ENCODE data around the gene CD163. TPM values are rescaled to one million over a fixed set of nuclear protein-coding genes. Genes with fewer than 3 reads are reported as not detected.
"Not testable (repeated sequence)": the region's sequence is repeated elsewhere in the genome, so short reads cannot be mapped to it uniquely, and the experiment has no call there.

CD163 gene
- total RNA-seq, 1 donor: not detected

- no peak for TF ChIP-seq CTCF (IDR thresholded peaks at IDR 0.05; ENCODE audit: insufficient read depth, low read length)
- DNase-seq (ENCODE audit: low read depth): peak; percentile 46
- peak overlapping the region; percentile 60 for H3K4me3 ChIP-seq (ENCODE audit: low read depth, low read length)
Observed at GRCh38 chr12:7439579-7440505, 63.7 kb downstream of the CD163 start.

- DNase-seq (ENCODE audit: low read depth): not testable (repeated sequence)
Observed at GRCh38 chr12:7438291-7438995, 65.1 kb downstream of the CD163 start.

GRCh38 chr12:7437494-7437893, 66.1 kb downstream of the CD163 start:
- DNase-seq (ENCODE audit: low read depth); H3K4me3 ChIP-seq (ENCODE audit: low read depth, low read length): not testable (repeated sequence)

More at GRCh38 chr12:7438291-7438995, 65.1 kb downstream of the CD163 start:
- not testable (repeated sequence) for H3K4me3 ChIP-seq (ENCODE audit: low read depth, low read length)

GRCh38 chr12:7434670-7435069, 68.9 kb downstream of the CD163 start:
- TF ChIP-seq CTCF (IDR thresholded peaks at IDR 0.05; ENCODE audit: insufficient read depth, low read length): no peak

GRCh38 chr12:7433276-7433822, 70.2 kb downstream of the CD163 start:
- DNase-seq (ENCODE audit: low read depth): peak; percentile 62
- no peak for TF ChIP-seq CTCF (IDR thresholded peaks at IDR 0.05; ENCODE audit: insufficient read depth, low read length)
- H3K4me3 ChIP-seq (ENCODE audit: low read depth, low read length): no peak overlapping the region

More at GRCh38 chr12:7434670-7435069, 68.9 kb downstream of the CD163 start:
- DNase-seq (ENCODE audit: low read depth): no peak
- H3K4me3 ChIP-seq (ENCODE audit: low read depth, low read length): no peak overlapping the region

- TF ChIP-seq CTCF (IDR thresholded peaks at IDR 0.05; ENCODE audit: insufficient read depth, low read length): no peak
Observed at GRCh38 chr12:7431993-7432685, 71.4 kb downstream of the CD163 start.

More at GRCh38 chr12:7431993-7432685, 71.4 kb downstream of the CD163 start:
- DNase-seq (ENCODE audit: low read depth): no peak
- no peak overlapping the region for H3K4me3 ChIP-seq (ENCODE audit: low read depth, low read length)

Other genes starting within 250 kb of the CD163 start
- not detected in 2 replicates for gene ACSM4, start 199.7 kb downstream of the CD163 start, total RNA-seq (ENCODE audit: low replicate concordance)
- gene CD163L1, start 59.6 kb downstream of the CD163 start, total RNA-seq (ENCODE audit: low replicate concordance): 0.08 and 0.36 TPM in 2 replicates
- gene APOBEC1, start 162.1 kb upstream of the CD163 start, total RNA-seq (ENCODE audit: low replicate concordance): not detected in 2 replicates
- gene GDF3, start 192.0 kb upstream of the CD163 start, total RNA-seq (ENCODE audit: low replicate concordance): not detected in 2 replicates
- not detected in 2 replicates for gene DPPA3, start 207.7 kb upstream of the CD163 start, total RNA-seq (ENCODE audit: low replicate concordance)
- not detected in 2 replicates for gene CLEC4C, start 243.6 kb upstream of the CD163 start, total RNA-seq (ENCODE audit: low replicate concordance)

Measured in fibroblast of the aortic adventitia (primary cell).